Common myeloid progenitor, CD34-positive (primary cell): ENCODE results near the gene FAM81B.

Experiments
- CTCF ChIA-PET: fragments of 350-600 bp; sonication (Branson Sonifier 250); formaldehyde crosslinking; loops from one replicate; lab custom pipeline; 2021; ENCODE audit warnings: antibody characterized with exemption; lab: Charles Lee
- POLR2A ChIA-PET: fragments of 350-600 bp; sonication (Branson Sonifier 250); formaldehyde crosslinking; loops from one replicate; lab custom pipeline; 2021; ENCODE audit warnings: antibody characterized with exemption; lab: Charles Lee
- DNase-seq, 3 donors: peaks; one replicate each; pipeline versions ENCODE4 v3.0.0 to v3.0.0-alpha.2; 2013
- H3K27ac ChIP-seq, 2 experiments: 1 replicate in 1 of 2; 2 replicates in 1 of 2; pipeline ENCODE4 v1.7.0; 2013; ENCODE audit warnings: inconsistent platforms in 2 of 2, low read length in 2 of 2, mild to moderate bottlenecking in 2 of 2, low read depth in 1 of 2, moderate library complexity in 1 of 2; ENCODE audit not compliant: severe bottlenecking in 2 of 2, insufficient read depth in 1 of 2, poor library complexity in 1 of 2
- H3K27me3 ChIP-seq, 5 experiments: replicated peaks in 2 of 5; 1 replicate in 3 of 5; 2 replicates in 2 of 5; pipeline versions ENCODE4 v1.6.1 to v1.7.0; 2013; ENCODE audit warnings: low read length in 4 of 5, mild to moderate bottlenecking in 2 of 5, moderate library complexity in 2 of 5, inconsistent platforms in 1 of 5; ENCODE audit not compliant: insufficient read depth in 5 of 5, control insufficient read depth in 4 of 5
- H3K36me3 ChIP-seq, 4 experiments: 1 replicate in 2 of 4; 2 replicates in 2 of 4; pipeline versions ENCODE4 v1.6.1 to v1.7.0; 2013; ENCODE audit warnings: low read length in 3 of 4, control low read depth in 1 of 4, mild to moderate bottlenecking in 1 of 4; ENCODE audit not compliant: control insufficient read depth in 4 of 4, insufficient read depth in 4 of 4
- H3K4me1 ChIP-seq, 4 experiments: 1 replicate in 3 of 4; 2 replicates in 1 of 4; pipeline versions ENCODE4 v1.6.1 to v1.7.1; 2013; ENCODE audit warnings: low read length in 3 of 4, mild to moderate bottlenecking in 3 of 4, control low read depth in 1 of 4, inconsistent platforms in 1 of 4, moderate library complexity in 1 of 4; ENCODE audit not compliant: control insufficient read depth in 4 of 4, insufficient read depth in 4 of 4; ENCODE audit errors: control extremely low read depth in 1 of 4
- H3K4me3 ChIP-seq, 7 experiments: 1 replicate in 4 of 7; 2 replicates in 3 of 7; pipeline versions ENCODE4 v1.5.1 to v1.7.0; 2013; ENCODE audit warnings: mild to moderate bottlenecking in 7 of 7, low read length in 6 of 7, moderate library complexity in 6 of 7, inconsistent platforms in 2 of 7, low read depth in 2 of 7, control low read depth in 1 of 7; ENCODE audit not compliant: insufficient read depth in 4 of 7, control insufficient read depth in 1 of 7; ENCODE audit errors: extremely low read depth in 1 of 7
- H3K9me3 ChIP-seq, 5 experiments: 1 replicate in 4 of 5; 2 replicates in 1 of 5; pipeline versions ENCODE4 v1.6.1 to v1.7.1; 2013; ENCODE audit warnings: low read length in 4 of 5, mild to moderate bottlenecking in 2 of 5, inconsistent platforms in 1 of 5, low read depth in 1 of 5, moderate library complexity in 1 of 5; ENCODE audit not compliant: control insufficient read depth in 4 of 5, insufficient read depth in 2 of 5; ENCODE audit errors: control extremely low read depth in 1 of 5
- WGBS: methylation state at CpG from one replicate; pipeline ENCODE4 v1.1.5; 2013; ENCODE audit not compliant: insufficient coverage; 5-methylcytosine and 5-hydroxymethylcytosine counted together

Gene FAM81B

GRCh38 chr5:95393279-95393678 lies 2.1 kb downstream of the FAM81B start:
- Histone ChIP-seq H3K27ac (peak overlapping the region; percentile 93), H3K9me3 (no peaks in the 10 kb centered on the region), H3K4me3 (no peak overlapping the region), H3K4me1 (peaks cover 0 to 6% (median 0%) of the 10 kb centered on the region in 4 experiments), H3K27me3 (no peaks in the 10 kb centered on the region), H3K36me3 (no peaks in the 10 kb centered on the region)
- no CpG with 5 or more reads among the region's 1 CpG for WGBS
- ChIA-PET CTCF (interaction anchor here (0.7 to 1.8 kb wide), 3 partner anchors 10 to 17 kb away, joined by 3 to 4 read pairs (median 3); no protein-coding TSS in a partner anchor), POLR2A (no interaction called here)
- DNase-seq: peak in 2 of 3 donors; percentile 23 to 39

GRCh38 chr5:95398989-95399388 lies 7.8 kb downstream of the FAM81B start:
- H3K27ac ChIP-seq: no peak overlapping the region
- no peak overlapping the region for H3K4me3 ChIP-seq
- H3K27me3 ChIP-seq: no peaks in the 10 kb centered on the region
- ChIA-PET POLR2A (no interaction called here), CTCF (no interaction called here)
- H3K4me1 ChIP-seq: no peaks in the 10 kb centered on the region
- DNase-seq: no peak
- no peaks in the 10 kb centered on the region for H3K36me3 ChIP-seq
- WGBS: 100% methylated on average over 1 of the region's 1 CpG
- no peaks in the 10 kb centered on the region for H3K9me3 ChIP-seq

GRCh38 chr5:95401626-95402025 lies 10.5 kb downstream of the FAM81B start:
- ChIA-PET CTCF (no interaction called here), POLR2A (no interaction called here)
- Histone ChIP-seq H3K36me3 (no peaks in the 10 kb centered on the region), H3K27ac (no peak overlapping the region), H3K9me3 (no peaks in the 10 kb centered on the region), H3K4me1 (peaks cover 0 to 10% (median 9%) of the 10 kb centered on the region in 4 experiments), H3K27me3 (no peaks in the 10 kb centered on the region), H3K4me3 (no peak overlapping the region)
- no peak for DNase-seq
- 100% methylated on average over 2 of the region's 3 CpGs for WGBS

GRCh38 chr5:95403996-95404395 lies 12.8 kb downstream of the FAM81B start:
- no CpG with 5 or more reads among the region's 1 CpG for WGBS
- H3K27me3 ChIP-seq: no peaks in the 10 kb centered on the region
- POLR2A ChIA-PET: no interaction called here
- H3K9me3 ChIP-seq: no peaks in the 10 kb centered on the region
- no peaks in the 10 kb centered on the region for H3K36me3 ChIP-seq
- H3K4me1 ChIP-seq: peaks cover 0 to 15% (median 14%) of the 10 kb centered on the region in 4 experiments
- CTCF ChIA-PET: no interaction called here
- no peak overlapping the region for H3K4me3 ChIP-seq
- DNase-seq: peak in 2 of 3 donors; percentile 18 to 34
- no peak overlapping the region for H3K27ac ChIP-seq

- Histone ChIP-seq H3K4me1 (peaks cover 0 to 15% (median 14%) of the 10 kb centered on the region in 4 experiments), H3K36me3 (no peaks in the 10 kb centered on the region), H3K27me3 (no peaks in the 10 kb centered on the region), H3K4me3 (peak overlapping the region in 4 of 7 experiments; percentile 2 to 62 (median 54)), H3K27ac (peak overlapping the region; percentile 26 to 27), H3K9me3 (no peaks in the 10 kb centered on the region)
- whole genome bisulfite sequencing: 0% methylated on average over 2 of the region's 5 CpGs
- ChIA-PET CTCF (interaction anchor here (0.5 to 1.8 kb wide), 3 partner anchors 14 to 1298 kb away, joined by 3 to 4 read pairs (median 3); no protein-coding TSS in a partner anchor), POLR2A (no interaction called here)
- peak; percentile 52 to 90 (median 87) for DNase-seq
Measured at GRCh38 chr5:95406426-95407090, 15.4 kb downstream of the FAM81B start.

GRCh38 chr5:95410279-95410678 lies 19.1 kb downstream of the FAM81B start:
- ChIA-PET POLR2A (no interaction called here), CTCF (interaction anchor here (1.1 to 1.4 kb wide), 2 partner anchors 17 to 125 kb away, joined by 3 read pairs; partner anchors contain the start of gene MCTP1)
- DNase-seq: no peak
- H3K27me3 ChIP-seq: no peaks in the 10 kb centered on the region
- H3K9me3 ChIP-seq: no peaks in the 10 kb centered on the region
- H3K36me3 ChIP-seq: no peaks in the 10 kb centered on the region
- H3K4me3 ChIP-seq: no peak overlapping the region
- 100% methylated on average over 2 of the region's 2 CpGs for WGBS
- H3K27ac ChIP-seq: no peak overlapping the region
- peaks cover 0 to 15% (median 14%) of the 10 kb centered on the region in 4 experiments for H3K4me1 ChIP-seq

GRCh38 chr5:95411474-95411873 lies 20.3 kb downstream of the FAM81B start:
- WGBS: 100% methylated on average over 1 of the region's 2 CpGs
- Histone ChIP-seq H3K36me3 (no peaks in the 10 kb centered on the region), H3K27ac (no peak overlapping the region), H3K4me3 (no peak overlapping the region), H3K9me3 (no peaks in the 10 kb centered on the region), H3K27me3 (no peaks in the 10 kb centered on the region), H3K4me1 (peaks cover 0 to 7% (median 6%) of the 10 kb centered on the region in 4 experiments)
- ChIA-PET POLR2A (interaction anchor here (0.6 kb wide), 1 partner anchor 21 kb away, joined by 3 read pairs; no protein-coding TSS in a partner anchor), CTCF (no interaction called here)
- no peak for DNase-seq
